SKM-1 treated with dmso at 0.1 percent for 144 hours (cell line): ENCODE measurements around the gene BAIAP2.

Experiments
- DNase-seq: peaks from one replicate; lab custom pipeline; 2025; ENCODE audit not compliant: unreplicated experiment; lab: John Stamatoyannopoulos, UW

BAIAP2 gene

GRCh38 chr17:81036197-81036941 is 1.4 kb downstream of the BAIAP2 start:
- DNase-seq: no peak

DNA sequence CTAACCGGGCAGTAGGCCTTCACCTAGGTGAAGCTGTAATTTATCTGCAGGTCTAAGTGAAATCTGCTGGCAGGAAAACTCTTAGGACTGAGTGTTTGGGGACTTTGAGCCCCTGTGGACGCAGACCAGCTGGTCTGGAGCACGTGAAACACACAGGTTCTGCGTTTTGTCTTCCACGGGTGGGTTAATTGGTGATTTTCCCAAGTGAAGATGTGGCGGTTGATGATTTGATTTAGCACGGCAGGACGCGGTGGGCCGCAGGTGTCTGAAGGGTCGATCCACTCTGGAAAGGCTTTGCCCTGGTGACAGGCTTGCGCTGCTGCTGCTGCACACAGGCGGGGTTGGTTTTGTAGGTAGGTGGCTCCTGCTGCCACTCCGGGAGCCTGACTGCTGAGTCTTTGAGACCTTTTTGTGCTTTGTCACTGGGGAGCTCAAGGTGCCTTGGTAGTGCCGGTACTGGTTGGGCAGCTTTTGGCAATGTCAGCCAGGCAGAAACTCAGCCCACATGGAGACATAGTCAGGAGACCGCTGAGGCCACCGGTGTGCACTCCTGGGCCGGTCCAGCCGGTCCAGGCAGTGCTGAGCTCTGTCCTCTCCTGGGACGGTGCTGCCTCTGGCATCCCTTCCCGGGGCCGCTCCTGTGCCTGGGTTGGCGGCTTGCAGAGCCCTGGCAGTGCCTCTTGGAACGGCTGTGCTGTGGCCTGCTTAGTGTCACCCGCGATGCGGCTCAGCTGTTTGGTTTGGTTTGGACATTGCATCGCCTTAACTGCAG is 2.3 kb downstream of the BAIAP2 start:
- DNase-seq: no peak

DNA sequence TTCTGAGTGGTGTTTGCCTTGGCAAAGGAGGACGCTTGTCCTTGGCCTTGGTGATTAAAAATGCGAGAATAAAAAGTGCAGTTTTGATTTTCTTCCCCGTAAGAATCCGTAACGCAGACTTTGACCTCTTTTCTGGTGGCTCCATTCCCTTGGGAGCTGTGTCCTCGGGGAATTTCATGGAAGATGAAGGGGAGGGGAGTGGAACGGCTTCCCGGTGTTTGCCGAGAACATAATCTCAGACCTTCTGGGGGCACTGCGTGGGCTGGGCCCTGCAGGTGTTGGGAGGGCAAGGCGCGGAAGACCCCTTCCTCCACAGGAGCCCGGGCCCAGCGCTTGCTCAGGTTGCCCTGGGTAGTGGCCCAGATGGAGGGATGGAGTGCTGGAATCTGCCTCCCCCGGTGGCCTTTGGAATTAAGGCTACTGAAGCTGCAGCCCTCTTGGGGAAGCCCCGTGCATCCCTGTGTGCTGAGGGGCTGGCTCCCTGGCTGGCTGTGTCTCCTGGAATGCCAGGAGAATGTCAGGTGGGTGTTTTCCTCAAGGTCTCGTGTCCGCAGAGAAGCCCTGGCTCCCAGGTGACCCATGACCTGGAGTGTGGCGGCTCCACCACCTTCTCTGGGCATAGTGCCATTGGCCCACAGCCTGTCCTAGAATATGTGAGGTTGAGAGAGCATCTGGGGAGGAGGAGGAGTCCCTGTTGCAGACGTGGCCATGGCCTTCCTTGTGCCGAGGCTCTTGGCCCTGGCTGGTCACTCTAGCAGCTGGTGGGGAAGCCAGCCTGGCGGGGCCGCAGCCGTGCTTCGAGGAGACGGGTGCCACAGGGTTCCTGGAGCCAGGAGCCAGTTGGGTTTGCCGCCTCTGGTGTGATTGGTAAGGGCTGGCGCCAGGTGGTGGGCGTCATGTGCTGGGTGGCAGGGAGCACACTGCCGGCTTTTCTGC is 3.1 kb downstream of the BAIAP2 start:
- DNase-seq: no peak

DNA sequence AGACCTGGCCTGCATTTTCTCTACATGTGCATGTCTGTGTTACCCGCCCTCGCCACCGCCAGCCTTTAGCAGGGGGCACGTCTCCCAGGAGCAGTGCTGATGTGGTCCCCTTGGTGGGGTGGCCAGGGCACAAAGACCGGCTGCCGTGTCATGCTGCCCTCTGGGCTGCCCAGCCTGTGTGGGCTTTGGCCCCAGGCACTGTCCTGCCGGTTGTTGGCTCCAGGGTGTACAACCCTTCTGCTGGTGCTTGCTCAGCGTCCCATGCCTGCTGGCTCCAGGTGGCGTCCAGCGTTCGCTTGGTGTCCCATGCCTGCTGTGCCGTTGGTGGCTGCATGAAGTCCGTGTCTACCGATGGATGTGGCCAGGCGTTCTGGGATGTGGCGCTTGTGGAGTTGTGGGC is 4.1 kb downstream of the BAIAP2 start:
- no peak for DNase-seq

GRCh38 chr17:81039854-81040758 is 5.2 kb downstream of the BAIAP2 start:
- no peak for DNase-seq

DNA sequence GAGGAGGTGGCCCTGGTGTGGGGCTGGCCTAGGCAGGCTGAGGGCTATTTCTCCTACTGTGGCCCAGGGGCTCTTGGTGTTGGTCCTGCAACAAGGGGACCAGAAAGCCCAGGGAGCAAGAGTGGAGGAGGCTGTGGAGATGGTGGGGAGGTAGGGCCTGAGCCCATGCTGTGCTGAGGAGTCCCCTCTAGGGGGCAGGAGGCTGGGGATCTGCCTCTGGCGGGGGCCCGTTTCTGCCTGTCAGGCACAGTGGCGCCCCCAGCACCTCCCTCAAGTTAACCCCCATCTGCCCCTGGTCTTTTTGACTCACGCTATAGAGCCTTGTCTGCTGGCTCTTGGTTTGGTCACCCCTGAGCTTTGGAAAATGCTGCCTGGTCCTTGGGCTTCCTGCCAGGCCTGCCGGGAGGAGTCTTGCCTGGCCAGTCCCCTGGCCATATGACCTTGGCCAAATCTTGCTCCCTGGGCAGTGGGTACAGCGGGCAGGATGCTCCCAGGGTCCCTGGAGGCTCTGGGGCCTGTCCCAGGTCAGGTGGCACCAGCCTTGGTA is 5.9 kb downstream of the BAIAP2 start:
- peak; percentile 14 for DNase-seq

- DNase-seq: no peak
Measured at GRCh38 chr17:81042606-81043005, 7.7 kb downstream of the BAIAP2 start.

DNA sequence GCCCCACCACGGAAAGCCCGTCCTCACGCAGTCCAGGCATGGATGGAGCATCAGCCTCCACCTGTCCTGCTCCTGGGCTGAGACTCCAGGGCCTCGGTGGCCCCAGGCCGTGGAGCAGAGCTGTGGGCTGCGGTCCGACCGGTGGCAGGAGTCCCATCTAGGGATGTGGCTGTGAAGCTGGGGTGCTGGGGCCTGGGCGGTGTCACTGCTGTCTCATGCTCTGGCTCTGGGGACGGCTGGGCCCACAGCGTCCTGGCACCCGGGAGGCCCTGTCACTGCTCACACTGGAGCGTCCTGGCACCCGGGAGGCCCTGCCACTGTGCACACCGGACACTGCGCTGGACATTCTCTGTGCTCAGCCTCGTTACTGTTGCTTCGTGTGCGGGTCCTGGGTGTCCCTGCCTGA is 8.4 kb downstream of the BAIAP2 start:
- no peak for DNase-seq

- DNase-seq: no peak
Measured at GRCh38 chr17:81043725-81044427, 8.9 kb downstream of the BAIAP2 start.

DNA sequence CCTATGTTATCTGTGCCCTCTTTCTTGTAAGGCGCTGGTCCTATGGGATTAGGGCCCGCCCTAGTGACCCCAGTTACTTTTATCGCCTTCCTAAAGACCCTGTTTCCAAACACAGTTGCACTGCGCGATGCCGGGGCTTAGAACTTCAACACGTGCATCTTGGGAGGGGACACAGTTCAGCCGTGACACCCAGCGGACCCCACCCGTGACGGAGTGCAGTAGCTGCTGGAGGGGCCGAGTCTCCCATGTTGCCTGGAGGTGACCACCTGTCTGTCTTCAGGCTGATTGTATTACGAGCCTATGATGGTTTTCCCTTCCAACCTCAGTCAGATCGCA is 9.4 kb downstream of the BAIAP2 start:
- DNase-seq: no peak

GRCh38 chr17:81044764-81045589 is 10.0 kb downstream of the BAIAP2 start:
- DNase-seq: no peak

DNA sequence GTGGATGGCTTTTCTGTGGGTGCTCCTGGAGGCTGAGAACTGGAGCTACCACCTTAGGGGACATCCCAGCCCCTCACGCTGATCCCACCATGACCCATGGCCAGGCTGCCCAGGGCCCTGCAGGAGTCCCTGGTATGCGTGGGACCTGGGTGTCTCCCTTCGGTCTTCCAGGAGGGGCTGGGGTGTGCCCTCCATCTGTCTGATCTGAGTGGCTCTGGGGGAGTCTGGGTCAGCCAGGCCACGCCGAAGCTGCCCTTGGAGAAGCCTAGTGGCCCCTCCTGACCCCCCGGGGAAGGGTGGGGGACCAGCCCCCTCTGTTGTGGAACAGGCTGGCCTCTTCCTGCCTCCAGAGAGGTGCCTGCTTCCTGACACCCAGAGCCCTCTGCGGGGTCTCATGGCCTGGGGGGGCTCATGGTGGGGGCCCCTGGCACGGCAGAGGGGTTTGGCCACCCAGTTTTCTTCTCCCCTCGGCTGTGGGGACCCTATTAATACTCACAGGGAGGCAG is 10.7 kb downstream of the BAIAP2 start:
- no peak for DNase-seq

- DNase-seq: no peak
Measured at GRCh38 chr17:81046132-81046769, 11.3 kb downstream of the BAIAP2 start.

DNA sequence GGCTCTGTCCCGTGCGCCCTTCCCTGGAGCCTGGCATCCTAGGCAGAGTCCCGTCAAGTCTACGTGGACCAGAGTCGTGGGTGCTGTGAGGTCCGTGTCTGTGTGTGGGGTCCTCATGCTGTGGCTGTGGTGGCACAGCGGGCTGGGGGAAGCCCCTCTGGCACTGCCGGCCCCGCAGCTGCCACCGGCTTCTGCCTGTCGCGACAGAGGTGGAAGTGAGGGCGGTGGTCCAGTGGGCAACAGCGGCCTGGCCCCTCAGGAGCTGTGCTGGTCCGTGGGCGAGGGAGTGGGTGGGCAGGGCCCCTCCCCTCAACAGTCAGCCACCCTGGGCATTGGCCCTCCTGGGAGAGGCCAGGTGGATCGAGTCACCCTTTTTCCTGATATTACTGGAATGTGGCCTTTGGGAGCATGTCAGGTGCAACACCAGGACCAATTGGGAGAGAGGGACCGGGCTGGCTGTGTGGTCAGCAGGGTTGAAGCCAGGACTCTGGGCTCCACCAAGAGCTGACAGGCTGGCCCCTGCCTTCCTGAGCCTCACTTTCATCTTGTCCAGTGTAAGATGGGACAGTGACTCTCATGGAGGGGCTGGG is 11.9 kb downstream of the BAIAP2 start:
- DNase-seq: no peak

DNA sequence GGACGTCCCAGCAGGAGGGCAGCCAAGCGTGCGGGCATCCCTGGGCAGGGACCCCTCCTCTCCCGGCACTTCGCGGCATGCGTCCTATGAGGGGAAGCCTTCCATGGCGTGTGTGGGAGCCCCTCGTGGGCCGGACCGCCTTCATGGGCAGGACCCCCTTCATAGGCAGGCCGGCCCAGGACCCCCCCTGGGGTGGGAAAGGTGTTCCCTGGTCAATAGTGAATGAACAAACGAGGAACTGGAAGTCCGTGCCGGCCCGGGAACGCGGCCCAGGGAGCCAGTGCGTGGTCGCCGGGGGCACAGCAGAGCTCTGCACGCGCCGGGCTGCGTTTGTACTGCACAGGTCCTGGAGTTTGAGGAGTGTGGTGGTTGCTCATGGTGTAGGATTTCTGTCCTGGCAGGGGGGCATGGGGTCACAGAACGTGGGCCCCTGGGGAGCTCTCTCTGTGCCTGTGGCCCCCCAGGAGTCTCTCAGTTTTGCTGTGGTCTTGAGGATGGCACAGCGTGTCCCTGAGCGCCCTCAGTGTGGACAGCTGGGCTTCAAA is 13.9 kb downstream of the BAIAP2 start:
- no peak for DNase-seq

GRCh38 chr17:81049372-81049911 is 14.5 kb downstream of the BAIAP2 start:
- peak; percentile 61 for DNase-seq

- no peak for DNase-seq
Measured at GRCh38 chr17:81049973-81050551, 15.1 kb downstream of the BAIAP2 start.
